Bronchial epithelial cell (primary cell): Measurements from ENCODE around the gene MINAR2. TPM values are rescaled to one million over a fixed set of nuclear protein-coding genes. Genes with fewer than 3 reads are reported as not detected.

Experiments
- DNase-seq: peaks from one replicate; pipeline ENCODE4 v3.0.0-alpha.2; 2010; ENCODE audit warnings: low read depth
- FAIRE-seq: peaks from 2 replicates; lab custom pipeline; 2011; peaks lifted over from hg19 to GRCh38; lab: Jason Lieb, UNC
- H3K27me3 ChIP-seq: 2 replicates; pipeline ENCODE4 v1.5.1; 2011; ENCODE audit warnings: low read length; ENCODE audit not compliant: control insufficient read depth, insufficient read depth
- H3K36me3 ChIP-seq: 2 replicates; pipeline ENCODE4 v1.5.1; 2011; ENCODE audit warnings: low read length; ENCODE audit not compliant: control insufficient read depth, insufficient read depth
- H3K4me3 ChIP-seq: 2 replicates; pipeline ENCODE4 v1.5.1; 2011; ENCODE audit warnings: mild to moderate bottlenecking, low read depth, low read length, control low read depth
- CTCF ChIP-seq: IDR thresholded peaks from 2 replicates; pipeline ENCODE4 v1.5.1; 2011; ENCODE audit warnings: mild to moderate bottlenecking, moderate library complexity, low read length, control low read depth, inconsistent platforms; ENCODE audit not compliant: insufficient read depth, severe bottlenecking
- total RNA-seq: library from RNA; depleted of rRNA; stranded (reverse); fragments of >200 nt; gene quantifications from 2 replicates; pipeline ENCODE4 v1.2.1, GENCODE V29; 2014

The MINAR2 gene
- total RNA-seq, 1 donor from 2014 or later, result not detected

- peak; percentile 90 for TF ChIP-seq CTCF
- no peaks in the 10 kb centered on the region for H3K27me3 ChIP-seq
- H3K4me3 ChIP-seq, result no peak overlapping the region
- FAIRE-seq, result no peak
- H3K36me3 ChIP-seq, result no peaks in the 10 kb centered on the region
- peak; percentile 93 for DNase-seq
Observed at GRCh38 chr5:129767927-129768380, 20.1 kb downstream of the MINAR2 start.

- no peak for TF ChIP-seq CTCF
Observed at GRCh38 chr5:129768735-129769134, 20.8 kb downstream of the MINAR2 start.

GRCh38 chr5:129770024-129770820, 22.3 kb downstream of the MINAR2 start:
- no peak for DNase-seq
- TF ChIP-seq CTCF, result no peak
- Histone ChIP-seq H3K4me3 (no peak overlapping the region), H3K36me3 (no peaks in the 10 kb centered on the region), H3K27me3 (no peaks in the 10 kb centered on the region)
- no peak for FAIRE-seq

More at GRCh38 chr5:129768735-129769134, 20.8 kb downstream of the MINAR2 start:
- Histone ChIP-seq H3K4me3 (no peak overlapping the region), H3K36me3 (no peaks in the 10 kb centered on the region), H3K27me3 (no peaks in the 10 kb centered on the region)
- FAIRE-seq (no peak), DNase-seq (no peak)

- H3K4me3 ChIP-seq, result no peak overlapping the region
- TF ChIP-seq CTCF, result peak; percentile 77
- H3K27me3 ChIP-seq, result no peaks in the 10 kb centered on the region
- no peaks in the 10 kb centered on the region for H3K36me3 ChIP-seq
- peak; percentile 57 for DNase-seq
- FAIRE-seq, result peak; percentile 58
Observed at GRCh38 chr5:129771058-129771838, 23.4 kb downstream of the MINAR2 start.

- no peak overlapping the region for H3K4me3 ChIP-seq
- no peaks in the 10 kb centered on the region for H3K36me3 ChIP-seq
- DNase-seq (no peak), FAIRE-seq (no peak)
- no peak for TF ChIP-seq CTCF
- H3K27me3 ChIP-seq, result no peaks in the 10 kb centered on the region
Observed at GRCh38 chr5:129773376-129773775, 25.5 kb downstream of the MINAR2 start.
